Limb (tissue), 2 donors: ENCODE measurements around the gene NR1H4.
A peak's percentile ranks its signal among the peaks of the same experiment; 100 is the strongest.
"Not testable (repeated sequence)": the region's sequence is repeated elsewhere in the genome, so short reads cannot be mapped to it uniquely, and the experiment has no call there.

Source experiments
- DNase-seq, 2 donors: peaks; one replicate each; pipeline ENCODE4 v3.0.0-alpha.2; 2016; ENCODE audit errors: extremely low spot score in 2 of 2

The NR1H4 gene

DNA sequence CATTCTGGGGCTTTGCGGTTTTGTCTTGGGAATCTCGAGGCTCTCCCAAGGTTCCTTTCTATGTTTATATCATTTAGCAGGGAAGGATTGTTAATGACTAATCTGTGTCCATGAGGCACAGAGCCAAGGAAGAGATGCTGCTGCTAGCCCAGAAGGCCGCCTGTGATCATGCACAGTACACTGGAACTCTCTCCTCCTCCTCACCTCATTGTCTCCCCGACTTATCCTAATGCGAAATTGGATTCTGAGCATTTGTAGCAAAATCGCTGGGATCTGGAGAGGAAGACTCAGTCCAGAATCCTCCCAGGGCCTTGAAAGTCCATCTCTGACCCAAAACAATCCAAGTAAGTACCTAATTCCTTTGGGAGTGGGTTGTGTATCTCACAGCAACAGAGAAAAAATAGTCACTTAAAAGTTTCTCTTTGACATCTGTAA is at the start of gene NR1H4:
TSS of gene NR1H4 (plus strand) at position 151 of the 435 bp plus-strand sequence. CDS start 19,458 bp downstream, outside the sequence.
- DNase-seq = no peak

- no peak for DNase-seq
Measured at GRCh38 chr12:100426145-100426544, 47.5 kb upstream of the NR1H4 start.

DNA sequence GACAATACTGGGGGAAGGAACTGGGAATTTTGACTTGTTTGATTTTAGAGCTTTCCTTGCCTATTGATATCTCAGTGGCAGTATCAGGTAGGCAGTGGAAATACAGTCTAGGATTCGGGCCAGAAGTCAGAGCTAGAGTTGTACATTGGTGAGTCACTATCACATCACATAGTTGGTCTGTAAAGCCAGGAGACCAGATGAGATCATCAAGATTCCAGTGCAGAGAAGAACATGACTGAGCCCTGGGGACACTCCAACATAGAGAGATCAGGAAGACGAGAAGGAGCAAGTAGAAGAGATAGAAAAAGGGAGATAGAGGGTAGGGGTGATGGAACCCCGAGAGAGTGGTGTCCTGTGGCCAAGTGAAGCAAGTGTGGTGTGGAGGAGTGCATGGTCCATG is 46.6 kb upstream of the NR1H4 start:
- DNase-seq = no peak

- not testable (repeated sequence) for DNase-seq
Measured at GRCh38 chr12:100430251-100430650, 43.4 kb upstream of the NR1H4 start.

GRCh38 chr12:100433701-100434100 is 40.0 kb upstream of the NR1H4 start:
- DNase-seq = no peak

DNA sequence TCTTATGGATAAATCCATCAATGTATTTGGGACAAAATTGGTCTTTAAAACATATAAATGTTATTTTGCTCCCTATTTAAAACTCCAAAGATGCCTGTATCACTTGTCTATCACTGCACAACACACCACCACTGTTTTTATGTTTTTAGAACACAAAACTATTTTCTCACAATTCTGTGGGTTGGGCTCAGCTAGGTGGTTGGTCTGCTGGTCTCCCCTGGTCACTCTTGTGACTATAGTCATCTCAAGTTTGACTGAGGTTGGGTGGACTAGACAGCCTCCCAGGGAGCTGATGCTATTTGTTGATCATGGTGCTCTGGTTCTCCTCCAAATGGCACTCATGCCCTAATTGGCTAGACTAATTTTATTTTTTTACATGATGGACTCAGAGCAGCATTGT is 39.5 kb upstream of the NR1H4 start:
- no peak for DNase-seq

GRCh38 chr12:100435957-100436356 is 37.7 kb upstream of the NR1H4 start:
- no peak for DNase-seq

- DNase-seq = no peak
Measured at GRCh38 chr12:100437038-100437841, 36.4 kb upstream of the NR1H4 start.

- DNase-seq = no peak
Measured at GRCh38 chr12:100439797-100440196, 33.9 kb upstream of the NR1H4 start.

- no peak for DNase-seq
Measured at GRCh38 chr12:100442403-100442802, 31.3 kb upstream of the NR1H4 start.

DNA sequence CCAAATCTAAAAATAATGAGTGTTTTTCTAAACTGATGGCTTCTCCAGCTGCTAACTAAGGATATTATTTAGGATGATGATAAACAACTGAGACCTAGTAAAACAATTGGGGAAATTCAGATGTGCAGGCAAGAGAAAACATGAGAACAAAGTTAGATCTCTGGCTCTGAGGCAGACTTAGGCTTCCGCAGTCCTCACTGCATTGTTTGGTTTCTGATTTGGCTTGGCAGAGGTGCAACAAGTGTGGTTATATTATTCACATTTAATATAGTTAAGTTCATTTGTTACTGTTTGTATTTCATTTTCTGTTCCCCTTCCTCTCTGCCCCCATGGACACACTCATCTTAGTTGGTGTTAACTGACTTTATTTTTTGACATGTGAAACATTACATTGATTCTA is 30.2 kb upstream of the NR1H4 start:
- DNase-seq = no peak

GRCh38 chr12:100445081-100445481 is 28.6 kb upstream of the NR1H4 start:
- DNase-seq = no peak

DNA sequence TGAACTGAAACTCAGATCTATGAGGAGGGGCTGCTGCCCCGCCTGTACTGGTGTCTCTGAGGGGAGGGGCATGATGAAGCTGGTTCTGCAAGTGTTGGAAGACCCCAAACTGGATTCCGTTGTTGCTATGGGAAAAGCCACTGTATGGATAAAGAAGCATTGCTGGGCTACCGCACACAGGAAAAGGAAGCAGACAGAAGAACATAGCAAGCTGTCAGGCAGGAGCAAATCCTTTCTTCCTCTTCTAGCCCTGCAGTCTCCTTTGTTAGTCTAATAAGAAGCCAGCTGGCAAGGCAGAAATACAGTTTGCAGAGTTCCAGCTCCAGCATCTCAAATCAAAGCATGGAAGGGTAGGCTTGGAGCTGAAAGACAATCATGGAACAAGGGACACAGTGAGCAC is 26.3 kb upstream of the NR1H4 start:
- DNase-seq = no peak

GRCh38 chr12:100448656-100449055 is 25.0 kb upstream of the NR1H4 start:
- DNase-seq = no peak

GRCh38 chr12:100450735-100451134 is 22.9 kb upstream of the NR1H4 start:
- no peak for DNase-seq

DNA sequence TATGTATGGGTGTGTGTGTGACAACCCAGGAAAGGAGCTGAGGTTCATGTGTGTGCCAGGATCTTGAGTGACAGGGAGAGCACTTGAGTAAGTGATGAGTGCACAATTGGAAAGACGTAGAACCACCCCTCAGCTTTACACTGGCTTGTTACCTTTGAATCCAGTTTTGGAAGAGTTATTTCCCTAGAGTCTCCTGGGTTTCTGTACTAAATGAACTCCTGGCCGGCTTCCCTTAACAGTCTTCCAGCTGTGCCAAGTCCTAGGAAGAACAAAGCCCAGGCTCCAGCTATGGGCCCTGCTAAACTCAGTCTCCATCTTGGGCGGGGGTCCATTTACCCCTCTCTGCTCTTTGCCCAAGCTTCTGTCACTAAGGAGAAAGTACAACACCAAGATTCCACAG is 19.7 kb upstream of the NR1H4 start:
- peak in 1 of 2 donors; percentile 6 for DNase-seq

DNA sequence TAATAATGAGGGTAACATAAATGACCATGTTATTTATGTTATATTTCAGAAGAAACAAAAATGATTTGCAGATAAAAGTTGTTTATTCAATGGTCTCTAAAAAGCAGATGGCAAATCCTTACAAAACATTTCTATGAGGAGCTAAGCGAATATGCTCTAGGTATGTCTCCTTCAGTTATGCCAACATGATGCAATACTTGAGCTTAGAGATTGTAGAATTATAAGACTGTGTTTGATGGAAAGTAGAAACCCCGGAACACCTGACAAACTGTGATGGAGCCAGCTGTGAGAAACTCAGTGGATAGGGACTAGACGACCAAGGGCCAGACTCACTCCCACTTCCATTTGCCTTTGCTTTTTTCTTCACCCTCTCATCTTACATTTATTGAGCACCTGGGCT is 17.8 kb upstream of the NR1H4 start:
- no peak for DNase-seq

GRCh38 chr12:100458191-100458590 is 15.5 kb upstream of the NR1H4 start:
- DNase-seq = no peak

DNA sequence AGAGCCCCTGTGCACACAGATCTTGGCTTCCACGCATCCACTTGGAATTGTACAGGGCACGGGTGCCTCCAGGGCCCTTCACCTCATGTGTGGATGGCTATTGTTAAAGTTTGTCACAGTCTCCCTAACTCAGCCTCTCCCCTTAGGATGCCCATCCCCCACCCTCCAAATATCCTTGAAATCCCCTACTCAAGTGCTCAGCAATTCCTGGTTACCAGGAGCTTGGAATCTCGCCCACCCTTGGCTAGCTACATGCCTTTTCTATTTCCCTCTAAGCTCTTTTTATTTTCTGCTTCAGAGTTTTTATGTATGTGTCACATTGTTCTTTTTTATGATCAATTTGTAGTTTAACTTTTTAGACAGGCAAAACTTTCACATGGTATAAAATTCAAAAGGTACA is 13.0 kb upstream of the NR1H4 start:
- no peak for DNase-seq

GRCh38 chr12:100461330-100461973 is 12.2 kb upstream of the NR1H4 start:
- no peak for DNase-seq

DNA sequence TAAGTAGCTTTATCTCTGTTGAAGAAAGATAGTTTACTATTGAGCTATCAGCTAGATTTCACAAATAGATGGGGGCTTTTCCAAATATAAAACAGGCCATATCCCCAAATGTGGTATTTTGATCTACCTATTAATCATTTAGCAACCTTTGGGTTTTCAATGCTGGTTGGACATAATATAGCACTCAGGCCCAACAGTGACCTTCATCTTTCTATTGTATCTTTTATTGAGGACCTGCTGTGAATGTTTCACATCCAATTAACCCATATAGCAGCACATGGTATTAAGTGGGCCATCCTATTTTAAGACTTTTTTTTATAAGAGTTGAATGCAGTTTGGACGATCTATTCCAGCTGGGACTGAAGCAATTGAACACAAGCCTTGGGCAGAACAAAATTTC is 10.0 kb upstream of the NR1H4 start:
- DNase-seq = no peak

DNA sequence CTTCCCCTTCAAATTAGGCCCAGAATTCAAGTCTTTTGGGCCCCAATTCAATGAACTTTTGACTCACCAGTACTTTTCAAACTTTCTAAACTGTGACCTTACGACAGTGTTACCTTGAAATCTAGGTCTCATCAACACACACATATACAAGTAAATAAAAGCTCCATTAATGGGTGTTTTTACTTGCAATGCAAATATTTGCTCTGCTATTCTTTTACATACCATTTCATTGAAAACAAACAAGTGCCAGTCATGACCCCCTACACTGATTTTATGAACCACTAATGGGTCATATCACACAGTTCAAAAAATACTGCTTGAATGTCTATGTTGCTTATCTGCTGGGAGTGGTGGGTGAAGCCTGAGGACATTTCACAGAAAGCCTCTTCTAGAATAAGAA is 9.1 kb upstream of the NR1H4 start:
- DNase-seq = no peak

DNA sequence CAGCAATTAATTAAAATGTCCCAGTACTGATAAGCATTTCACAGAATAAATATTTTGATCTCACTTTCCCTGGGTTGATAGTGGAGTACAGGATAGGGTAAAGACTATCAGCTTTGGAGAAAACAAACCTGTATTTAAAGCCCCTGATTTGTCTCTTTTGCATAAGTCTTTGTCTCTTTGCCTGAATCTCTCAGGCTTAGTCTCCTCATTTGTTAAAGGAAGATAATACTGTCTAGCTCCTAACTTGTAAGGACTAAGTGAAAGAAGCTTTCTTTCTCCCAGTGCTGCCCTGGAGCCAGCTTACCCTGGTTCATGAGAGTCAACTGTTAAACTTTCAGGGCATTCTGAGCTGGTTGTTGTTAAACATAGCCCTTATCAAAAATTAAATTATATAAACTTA is 5.5 kb upstream of the NR1H4 start:
- no peak for DNase-seq
